CD14-positive monocyte (primary cell): ENCODE results near the gene ADAMTS20. TPM values are rescaled to one million over a fixed set of nuclear protein-coding genes. Genes with fewer than 3 reads are reported as not detected.

Experiments used
- DNase-seq, 3 donors: peaks; one replicate each; pipeline ENCODE4 v3.0.0-alpha.2; 2011 to 2022
- H2AFZ ChIP-seq: 2 replicates; pipeline ENCODE4 v1.6.0; 2012; ENCODE audit warnings: mild to moderate bottlenecking, low read depth, low read length, inconsistent platforms; ENCODE audit not compliant: insufficient read depth, poor library complexity, severe bottlenecking
- H3K27ac ChIP-seq, 2 donors: 1 replicate in 1 of 2; 2 replicates in 1 of 2; pipeline ENCODE4 v1.5.1; 2012 to 2013; ENCODE audit warnings: low read length in 2 of 2, control low read depth in 1 of 2, inconsistent platforms in 1 of 2, low read depth in 1 of 2, mild to moderate bottlenecking in 1 of 2
- H3K27me3 ChIP-seq, 2 donors: one replicate each; pipeline versions ENCODE4 v1.6.0 to v1.6.1; 2011 to 2013; ENCODE audit warnings: low read length in 2 of 2; ENCODE audit not compliant: control insufficient read depth in 2 of 2, insufficient read depth in 2 of 2
- H3K36me3 ChIP-seq, 2 donors: replicated peaks in 1 of 2; 1 replicate in 1 of 2; 2 replicates in 1 of 2; pipeline versions ENCODE4 v1.5.1 to v1.6.1; 2012 to 2013; ENCODE audit warnings: low read length in 2 of 2, control low read depth in 1 of 2, inconsistent platforms in 1 of 2, mild to moderate bottlenecking in 1 of 2; ENCODE audit not compliant: insufficient read depth in 2 of 2, control insufficient read depth in 1 of 2
- H3K4me1 ChIP-seq, 2 donors: 1 replicate in 1 of 2; 2 replicates in 1 of 2; pipeline versions ENCODE4 v1.5.1 to v1.6.1; 2012 to 2013; ENCODE audit warnings: low read length in 2 of 2, control low read depth in 1 of 2, inconsistent platforms in 1 of 2, mild to moderate bottlenecking in 1 of 2, moderate library complexity in 1 of 2; ENCODE audit not compliant: insufficient read depth in 2 of 2, control insufficient read depth in 1 of 2
- H3K4me2 ChIP-seq: replicated peaks from 2 replicates; pipeline ENCODE3; 2012; ENCODE audit warnings: low read length, moderate library complexity, mild to moderate bottlenecking; ENCODE audit not compliant: poor library complexity, severe bottlenecking; ENCODE audit errors: extremely low read depth
- H3K4me3 ChIP-seq, 3 experiments: fragments of 200-600 bp in 1 of 3; sonication (generic) in 1 of 3; replicated peaks in 1 of 3; 1 replicate in 2 of 3; 2 replicates in 1 of 3; pipeline ENCODE4 v1.5.1; 2011 to 2013; ENCODE audit warnings: low read length in 3 of 3, mild to moderate bottlenecking in 3 of 3, control low read depth in 2 of 3, low read depth in 2 of 3, inconsistent platforms in 1 of 3, moderate library complexity in 1 of 3
- H3K79me2 ChIP-seq: 2 replicates; pipeline ENCODE4 v1.6.0; 2012; ENCODE audit warnings: mild to moderate bottlenecking, control low read depth, inconsistent platforms, low read length, moderate library complexity; ENCODE audit not compliant: insufficient read depth
- H3K9ac ChIP-seq: 2 replicates; pipeline ENCODE4 v1.6.0; 2017; ENCODE audit warnings: low read length, mild to moderate bottlenecking; ENCODE audit not compliant: insufficient read depth, poor library complexity, severe bottlenecking
- H3K9me3 ChIP-seq, 2 donors: replicated peaks in 1 of 2; 1 replicate in 1 of 2; 2 replicates in 1 of 2; pipeline versions ENCODE4 v1.5.1 to v1.6.1; 2012 to 2013; ENCODE audit warnings: low read length in 2 of 2, control low read depth in 1 of 2; ENCODE audit not compliant: control insufficient read depth in 1 of 2, insufficient read depth in 1 of 2
- H4K20me1 ChIP-seq: 2 replicates; pipeline ENCODE4 v1.6.0; 2012; ENCODE audit warnings: mild to moderate bottlenecking, low read length, control low read depth, moderate library complexity; ENCODE audit not compliant: insufficient read depth
- H3K27ac Mint-ChIP-seq, 7 donors: one replicate each; pipeline ENCODE4 v1.8.0; 2020; ENCODE audit warnings: mild to moderate bottlenecking in 7 of 7, mixed read lengths in 7 of 7, moderate library complexity in 6 of 7, inconsistent platforms in 2 of 7
- H3K27me3 Mint-ChIP-seq, 3 donors: one replicate each; pipeline ENCODE4 v1.8.0; 2021 to 2022; ENCODE audit warnings: low read depth in 3 of 3, mild to moderate bottlenecking in 3 of 3, mixed read lengths in 3 of 3, moderate library complexity in 3 of 3, inconsistent platforms in 1 of 3
- H3K36me3 Mint-ChIP-seq, 2 donors: one replicate each; pipeline ENCODE4 v1.8.0; 2020; ENCODE audit warnings: mixed read lengths in 2 of 2, inconsistent platforms in 1 of 2, mild to moderate bottlenecking in 1 of 2
- H3K4me1 Mint-ChIP-seq: one replicate; pipeline ENCODE4 v1.8.0; 2020; ENCODE audit warnings: mild to moderate bottlenecking, mixed read lengths
- H3K4me3 Mint-ChIP-seq, 2 donors: one replicate each; pipeline ENCODE4 v1.8.0; 2020; ENCODE audit warnings: mild to moderate bottlenecking in 2 of 2, mixed read lengths in 2 of 2, moderate library complexity in 1 of 2
- H3K9me3 Mint-ChIP-seq, 7 donors: one replicate each; pipeline ENCODE4 v1.8.0; 2020 to 2022; ENCODE audit warnings: mixed read lengths in 7 of 7, mild to moderate bottlenecking in 6 of 7, moderate library complexity in 6 of 7, inconsistent platforms in 2 of 7
- CTCF ChIP-seq: fragments of 200-600 bp; IDR thresholded peaks from one replicate; pipeline ENCODE4 v1.8.0; 2022; ENCODE audit warnings: antibody characterized with exemption, mild to moderate bottlenecking
- WGBS: methylation state at CpG from one replicate; pipeline ENCODE4 v1.1.5; 2013; ENCODE audit warnings: missing lambda C conversion rate; ENCODE audit not compliant: insufficient coverage; 5-methylcytosine and 5-hydroxymethylcytosine counted together
- intact Hi-C, 2 donors: fragments of 100-400 bp; cut with micrococcal nuclease; formaldehyde crosslinking; loops; one replicate each; pipeline versions ENCODE4 v1.15.0 to v1.15.1; 2023
- polyA plus RNA-seq, 3 donors: library from polyadenylated mRNA; depleted of rRNA in 1 of 3; unstranded in 2 of 3; stranded (reverse) in 1 of 3; fragments of 300-500 nt in 2 of 3; fragments of >200 nt in 1 of 3; fragmentation: Illumina TruSeq in 2 of 3; gene quantifications; 1 replicate in 2 of 3; 2 replicates in 1 of 3; pipeline ENCODE4 v1.2.3, GENCODE V29; 2012 to 2021

ADAMTS20 gene
- polyA plus RNA-seq, 3 donors: not detected

GRCh38 chr12:43357141-43357540 lies 194.9 kb downstream of the ADAMTS20 start:
- peaks cover 0 to 5% (median under 1%) of the 10 kb centered on the region in 7 donors for H3K9me3 Mint-ChIP-seq
- Histone ChIP-seq H3K79me2 (no peaks in the 10 kb centered on the region), H3K4me1 (no peaks in the 10 kb centered on the region), H2AFZ (no peak overlapping the region), H3K27me3 (no peaks in the 10 kb centered on the region), H3K36me3 (no peaks in the 10 kb centered on the region), H3K9me3 (no peaks in the 10 kb centered on the region), H4K20me1 (no peaks in the 10 kb centered on the region), H3K4me2 (no peak overlapping the region), H3K4me3 (no peak overlapping the region), H3K9ac (no peak overlapping the region), H3K27ac (no peak overlapping the region)
- no peak overlapping the region for H3K27ac Mint-ChIP-seq
- no peaks in the 10 kb centered on the region for H3K27me3 Mint-ChIP-seq
- no peak for TF ChIP-seq CTCF
- H3K4me3 Mint-ChIP-seq: no peak overlapping the region
- DNase-seq: no peak
- WGBS: no CpG with 5 or more reads among the region's 1 CpG
- no peaks in the 10 kb centered on the region for H3K36me3 Mint-ChIP-seq
- intact Hi-C loops: no loop called here
- H3K4me1 Mint-ChIP-seq: no peaks in the 10 kb centered on the region

- Mint-ChIP-seq H3K4me3 (no peak overlapping the region), H3K36me3 (no peaks in the 10 kb centered on the region), H3K27me3 (peaks cover 0 to 3% (median 0%) of the 10 kb centered on the region in 3 donors), H3K9me3 (peaks cover 0 to 2% (median 0%) of the 10 kb centered on the region in 7 donors), H3K27ac (no peak overlapping the region), H3K4me1 (no peaks in the 10 kb centered on the region)
- no peaks in the 10 kb centered on the region for H3K27me3 ChIP-seq
- no peaks in the 10 kb centered on the region for H4K20me1 ChIP-seq
- H3K27ac ChIP-seq: no peak overlapping the region
- no peak overlapping the region for H2AFZ ChIP-seq
- H3K9ac ChIP-seq: no peak overlapping the region
- DNase-seq: no peak
- H3K4me2 ChIP-seq: no peak overlapping the region
- H3K9me3 ChIP-seq: no peaks in the 10 kb centered on the region
- no peak for TF ChIP-seq CTCF
- no peaks in the 10 kb centered on the region for H3K4me1 ChIP-seq
- H3K36me3 ChIP-seq: no peaks in the 10 kb centered on the region
- WGBS: 20% methylated on average over 1 of the region's 3 CpGs
- intact Hi-C loops: no loop called here
- H3K4me3 ChIP-seq: no peak overlapping the region
- H3K79me2 ChIP-seq: no peaks in the 10 kb centered on the region
These were observed 200.0 kb downstream of the ADAMTS20 start for GRCh38 chr12:43352001-43352400.
